ENCODE results near the gene TLCD3A. TPM values are rescaled to one million over a fixed set of nuclear protein-coding genes. Genes with fewer than 3 reads are reported as not detected.

TLCD3A gene
- total and polyA plus RNA-seq, 5 donors = 1.7 to 5.0 (median 3.4) TPM

DNA sequence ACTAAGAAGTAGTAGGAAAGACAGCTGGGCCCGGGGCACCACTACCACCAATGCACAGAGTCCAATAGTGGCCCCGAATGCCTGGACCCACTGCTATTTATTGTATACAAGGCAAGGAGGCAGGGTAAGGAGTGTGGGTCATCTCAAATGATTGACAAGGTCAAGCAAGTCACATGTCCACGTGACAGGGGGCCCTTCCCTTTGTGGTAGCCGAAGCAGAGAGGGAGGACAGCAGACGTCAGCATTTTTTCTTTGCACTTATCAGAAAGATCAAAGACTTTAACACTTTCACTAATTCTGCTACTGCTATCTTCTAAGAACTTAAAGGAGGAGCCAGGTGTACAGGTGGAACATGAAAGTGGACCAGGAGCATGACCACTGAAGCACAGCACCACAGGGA, 24.3 kb upstream of the TLCD3A start:
- no peak overlapping the region for H3K4me3 ChIP-seq (ENCODE audit: low read length)
- no peak overlapping the region for H3K27ac ChIP-seq (ENCODE audit: low read length)
- no peak for DNase-seq
- ATAC-seq = no peak
- no peaks in the 10 kb centered on the region for H3K27me3 ChIP-seq (ENCODE audit: control insufficient read depth, insufficient read depth)
- intact Hi-C loops (cut with DNase I) = no loop called here
- 71% methylated on average over 5 of the region's 5 CpGs for WGBS
- H3K9me3 ChIP-seq (ENCODE audit: control insufficient read depth, low read length) = no peaks in the 10 kb centered on the region
- H3K4me1 ChIP-seq (ENCODE audit: control insufficient read depth, insufficient read depth, low read length) = peaks cover 2% of the 10 kb centered on the region

DNA sequence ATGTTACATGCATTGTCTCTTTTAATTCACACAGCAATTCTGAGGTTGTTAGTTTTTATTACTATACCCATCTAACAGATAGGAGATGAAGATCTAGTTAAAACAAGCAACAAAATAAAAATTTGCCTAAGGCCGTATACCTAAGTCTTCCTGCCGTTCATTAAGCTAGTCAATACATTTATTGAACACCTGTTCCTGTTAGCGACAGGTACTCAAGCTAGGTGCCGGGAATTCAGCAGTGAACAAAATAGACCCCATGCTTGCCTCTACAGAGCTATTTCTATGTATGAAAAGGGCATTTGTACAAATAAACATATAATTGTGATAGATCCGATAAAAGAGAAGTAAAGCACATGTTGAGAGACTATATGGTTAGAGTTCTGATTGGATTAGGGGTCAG, 14.3 kb upstream of the TLCD3A start:
- DNase-seq (no peak), ATAC-seq (no peak)
- no peak overlapping the region for H3K4me3 ChIP-seq (ENCODE audit: low read length)
- WGBS = 92% methylated on average over 5 of the region's 5 CpGs
- no peaks in the 10 kb centered on the region for H3K9me3 ChIP-seq (ENCODE audit: control insufficient read depth, low read length)
- no peak overlapping the region for H3K27ac ChIP-seq (ENCODE audit: low read length)
- H3K27me3 ChIP-seq (ENCODE audit: control insufficient read depth, insufficient read depth) = no peaks in the 10 kb centered on the region
- no peaks in the 10 kb centered on the region for H3K4me1 ChIP-seq (ENCODE audit: control insufficient read depth, insufficient read depth, low read length)
- intact Hi-C loops (cut with DNase I) = no loop called here

DNA sequence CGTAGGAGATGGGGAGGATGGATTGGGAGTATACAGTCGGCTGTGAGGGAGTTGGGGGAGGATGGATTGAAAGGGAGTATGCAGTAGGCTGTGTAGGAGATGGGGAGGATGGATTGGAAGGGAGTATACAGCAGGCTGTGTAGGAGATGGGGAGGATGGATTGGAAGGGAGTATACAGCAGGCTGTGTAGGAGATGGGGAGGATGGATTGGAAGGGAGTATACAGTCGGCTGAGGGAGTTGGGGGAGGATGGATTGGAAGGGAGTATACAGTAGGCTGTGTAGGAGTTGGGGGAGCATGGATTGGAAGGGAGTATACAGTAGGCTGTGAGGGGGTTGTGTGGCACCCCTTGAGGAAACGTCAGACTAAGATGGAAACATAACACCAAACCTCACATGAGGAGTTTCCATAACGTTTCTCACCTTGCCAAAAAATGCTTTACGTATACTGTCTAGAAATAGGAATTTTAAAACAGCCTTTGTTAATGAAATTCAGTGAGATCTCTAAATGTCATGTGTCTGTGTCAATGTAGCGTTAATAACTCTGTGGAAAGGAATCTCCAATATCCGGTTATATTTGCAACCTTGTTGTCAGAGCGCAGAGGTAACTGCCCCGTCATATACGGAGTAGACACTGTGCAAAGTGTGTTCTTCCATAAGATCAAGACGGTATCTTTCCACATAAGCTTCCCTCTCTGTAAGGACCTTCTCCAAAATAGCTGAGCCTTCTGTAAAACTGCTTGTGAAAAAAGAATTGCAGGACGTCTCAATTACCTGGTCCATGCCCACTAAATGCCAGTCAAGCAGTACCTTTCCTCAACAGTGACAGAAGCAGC, 11.5 kb upstream of the TLCD3A start:
- H3K9me3 ChIP-seq (ENCODE audit: control insufficient read depth, low read length) = no peaks in the 10 kb centered on the region
- no peak overlapping the region for H3K27ac ChIP-seq (ENCODE audit: low read length)
- no peak overlapping the region for H3K4me3 ChIP-seq (ENCODE audit: low read length)
- intact Hi-C loops (cut with DNase I) = no loop called here
- no peak for DNase-seq
- H3K4me1 ChIP-seq (ENCODE audit: control insufficient read depth, insufficient read depth, low read length) = no peaks in the 10 kb centered on the region
- 81% methylated on average over 13 of the region's 13 CpGs for WGBS
- ATAC-seq = no peak
- no peaks in the 10 kb centered on the region for H3K27me3 ChIP-seq (ENCODE audit: control insufficient read depth, insufficient read depth)

DNA sequence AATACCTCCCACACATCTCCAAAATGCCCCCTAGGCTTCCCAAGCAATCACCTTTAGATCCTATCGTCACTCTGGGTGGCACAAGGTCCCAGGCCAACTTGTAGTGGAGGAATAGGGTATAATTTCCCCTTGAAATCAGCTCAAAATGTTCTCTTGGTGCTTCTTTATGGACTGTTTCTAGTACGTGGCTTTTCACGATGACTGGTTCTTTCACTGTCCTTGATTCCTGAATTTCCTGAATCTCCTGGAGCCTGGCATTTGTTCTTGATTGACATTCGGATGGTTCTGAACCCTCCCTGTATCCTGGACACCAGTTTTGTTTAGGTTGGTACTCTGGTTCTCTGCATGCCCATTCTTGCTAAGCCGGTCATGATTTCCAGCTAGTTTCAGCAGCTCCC, 10.9 kb upstream of the TLCD3A start:
- no peak overlapping the region for H3K4me3 ChIP-seq (ENCODE audit: low read length)
- WGBS = 79% methylated on average over 5 of the region's 5 CpGs
- DNase-seq (no peak), ATAC-seq (no peak)
- H3K27me3 ChIP-seq (ENCODE audit: control insufficient read depth, insufficient read depth) = no peaks in the 10 kb centered on the region
- no peaks in the 10 kb centered on the region for H3K4me1 ChIP-seq (ENCODE audit: control insufficient read depth, insufficient read depth, low read length)
- no peaks in the 10 kb centered on the region for H3K9me3 ChIP-seq (ENCODE audit: control insufficient read depth, low read length)
- H3K27ac ChIP-seq (ENCODE audit: low read length) = no peak overlapping the region
- intact Hi-C loops (cut with DNase I) = no loop called here

DNA sequence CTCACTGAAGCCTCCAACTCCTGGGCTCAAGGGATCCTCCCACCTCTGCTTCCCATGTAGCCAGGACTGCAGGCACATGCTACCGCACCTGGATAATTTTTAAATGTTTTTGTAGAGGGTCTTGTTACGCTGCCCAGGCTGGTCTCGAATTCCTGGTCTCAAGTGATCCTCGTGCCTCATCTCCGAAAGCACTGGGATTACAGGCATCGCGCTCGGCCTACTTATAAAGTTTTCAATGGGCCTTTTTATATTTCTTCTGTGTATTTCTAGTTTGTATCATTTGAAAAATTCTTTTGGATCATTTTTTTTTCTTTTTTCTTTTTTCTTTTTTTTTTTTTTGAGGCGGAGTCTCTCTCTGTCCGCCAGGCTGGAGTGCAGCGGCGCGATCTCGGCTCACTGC, 7.3 kb upstream of the TLCD3A start:
- intact Hi-C loops (cut with DNase I) = no loop called here
- Histone ChIP-seq H3K4me1 (ENCODE audit: control insufficient read depth, insufficient read depth, low read length) (no peaks in the 10 kb centered on the region), H3K9me3 (ENCODE audit: control insufficient read depth, low read length) (no peaks in the 10 kb centered on the region), H3K4me3 (ENCODE audit: low read length) (no peak overlapping the region), H3K27ac (ENCODE audit: low read length) (no peak overlapping the region), H3K27me3 (ENCODE audit: control insufficient read depth, insufficient read depth) (no peaks in the 10 kb centered on the region)
- WGBS = 97% methylated on average over 14 of the region's 14 CpGs
- DNase-seq (no peak), ATAC-seq (no peak)

DNA sequence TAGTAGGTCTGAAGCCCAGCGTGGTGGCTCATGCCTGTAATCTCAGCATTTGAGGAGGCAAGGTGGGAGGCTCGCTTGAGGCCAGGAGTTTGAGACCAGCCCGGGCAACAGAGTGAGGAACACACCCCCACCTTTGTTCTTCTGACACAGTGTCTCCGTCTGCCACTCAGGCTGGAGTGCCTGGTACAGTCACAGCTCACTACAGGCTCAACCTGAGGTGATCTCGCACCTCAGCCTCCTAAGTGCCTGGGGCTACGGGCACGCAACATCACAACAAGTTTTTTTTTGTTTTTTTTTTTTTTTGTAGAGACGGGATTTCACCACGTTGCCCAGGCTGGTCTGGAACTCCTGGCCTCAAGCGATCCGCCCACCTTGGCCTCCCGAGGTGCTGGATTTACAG, 6.7 kb upstream of the TLCD3A start:
- Histone ChIP-seq H3K4me1 (ENCODE audit: control insufficient read depth, insufficient read depth, low read length) (no peaks in the 10 kb centered on the region), H3K27me3 (ENCODE audit: control insufficient read depth, insufficient read depth) (no peaks in the 10 kb centered on the region), H3K27ac (ENCODE audit: low read length) (no peak overlapping the region), H3K9me3 (ENCODE audit: control insufficient read depth, low read length) (no peaks in the 10 kb centered on the region), H3K4me3 (ENCODE audit: low read length) (no peak overlapping the region)
- DNase-seq (no peak), ATAC-seq (no peak)
- intact Hi-C loops (cut with DNase I) = no loop called here
- WGBS = 84% methylated on average over 12 of the region's 12 CpGs

DNA sequence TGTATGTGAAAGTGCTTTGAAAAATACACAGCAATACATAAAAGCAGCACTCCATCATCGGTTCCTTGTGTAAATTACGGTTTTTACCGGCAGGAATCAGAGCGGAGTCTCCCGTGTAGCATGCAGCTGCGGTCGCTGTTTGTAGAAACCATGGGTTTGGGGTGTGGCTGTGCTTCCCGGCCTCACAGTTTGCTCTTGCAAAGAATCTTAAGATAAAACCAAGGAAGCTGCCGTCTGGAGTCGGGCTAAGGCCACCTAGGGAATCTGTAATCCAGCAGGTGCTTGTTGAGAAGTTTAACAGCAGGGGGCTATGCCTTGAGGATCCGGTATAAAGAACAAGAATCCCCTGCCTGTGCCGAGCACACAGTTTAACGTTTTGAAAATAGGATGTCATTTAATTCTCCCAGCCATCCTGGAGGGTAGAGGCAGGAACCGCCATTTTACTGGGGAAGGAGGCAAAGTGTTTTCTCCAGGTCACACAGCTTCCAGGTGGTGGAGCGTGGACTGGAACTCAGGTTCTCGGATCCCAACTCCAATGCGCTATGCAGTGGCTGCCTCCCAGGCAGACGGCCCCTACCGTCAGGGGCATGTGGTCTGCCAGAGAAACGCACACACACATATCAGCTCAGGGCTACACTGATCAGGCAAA, 6.0 kb upstream of the TLCD3A start:
- intact Hi-C loops (cut with DNase I) = no loop called here
- ATAC-seq = no peak
- no peak overlapping the region for H3K27ac ChIP-seq (ENCODE audit: low read length)
- WGBS = 63% methylated on average over 20 of the region's 20 CpGs
- H3K27me3 ChIP-seq (ENCODE audit: control insufficient read depth, insufficient read depth) = no peaks in the 10 kb centered on the region
- H3K4me3 ChIP-seq (ENCODE audit: low read length) = no peak overlapping the region
- H3K9me3 ChIP-seq (ENCODE audit: control insufficient read depth, low read length) = no peaks in the 10 kb centered on the region
- no peaks in the 10 kb centered on the region for H3K4me1 ChIP-seq (ENCODE audit: control insufficient read depth, insufficient read depth, low read length)
- no peak for DNase-seq

DNA sequence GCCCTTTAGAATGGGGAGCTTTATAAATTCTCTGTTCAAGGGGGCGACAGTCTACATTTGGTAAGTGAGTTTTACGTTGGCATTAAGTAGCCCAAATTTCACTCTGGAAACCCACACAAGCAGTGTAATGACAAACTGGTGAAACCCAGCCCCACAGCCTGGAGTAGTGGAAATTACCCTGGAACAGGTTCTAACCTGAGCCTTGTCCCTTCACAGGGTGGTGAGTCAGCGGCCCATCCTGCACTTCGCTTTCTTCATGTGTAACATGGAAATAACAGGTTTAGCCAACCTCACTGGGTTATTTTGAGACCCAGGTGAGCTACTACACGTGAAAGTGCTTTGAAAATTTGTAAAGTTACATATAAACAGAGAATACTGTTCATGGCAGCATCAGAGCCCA, 3.5 kb upstream of the TLCD3A start:
- DNase-seq (no peak), ATAC-seq (no peak)
- Histone ChIP-seq H3K27ac (ENCODE audit: low read length) (no peak overlapping the region), H3K27me3 (ENCODE audit: control insufficient read depth, insufficient read depth) (no peaks in the 10 kb centered on the region), H3K4me3 (ENCODE audit: low read length) (no peak overlapping the region), H3K9me3 (ENCODE audit: control insufficient read depth, low read length) (no peaks in the 10 kb centered on the region), H3K4me1 (ENCODE audit: control insufficient read depth, insufficient read depth, low read length) (no peaks in the 10 kb centered on the region)
- 84% methylated on average over 5 of the region's 5 CpGs for WGBS
- intact Hi-C loops (cut with DNase I) = no loop called here

DNA sequence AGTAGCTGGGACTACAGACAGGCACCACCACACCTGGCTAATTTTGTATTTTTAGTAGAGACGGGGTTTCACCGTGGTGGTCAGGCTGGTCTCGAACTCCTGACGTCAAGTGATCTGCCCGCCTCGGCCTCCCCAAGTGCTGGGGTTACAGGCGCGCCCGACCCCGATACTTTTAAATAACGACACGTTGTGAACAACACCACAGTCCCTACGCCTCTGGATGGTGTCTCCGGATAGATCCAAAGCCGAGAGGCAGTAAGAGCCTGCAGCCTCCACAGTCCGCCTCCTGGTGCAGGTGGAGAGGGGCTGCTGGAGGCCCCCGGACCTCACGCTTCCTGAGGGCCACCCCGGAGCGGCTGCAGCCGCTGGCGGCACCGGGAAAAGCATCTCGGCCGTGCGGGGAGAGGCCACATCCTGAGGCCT, 741 bp upstream of the TLCD3A start:
- WGBS = 10% methylated on average over 26 of the region's 26 CpGs
- peak in 1 of 2 donors; percentile 30 for ATAC-seq
- peak overlapping the region; percentile 69 for H3K4me3 ChIP-seq (ENCODE audit: low read length)
- H3K27me3 ChIP-seq (ENCODE audit: control insufficient read depth, insufficient read depth) = no peaks in the 10 kb centered on the region
- no peak for DNase-seq
- no peaks in the 10 kb centered on the region for H3K9me3 ChIP-seq (ENCODE audit: control insufficient read depth, low read length)
- H3K27ac ChIP-seq (ENCODE audit: low read length) = no peak overlapping the region
- no peaks in the 10 kb centered on the region for H3K4me1 ChIP-seq (ENCODE audit: control insufficient read depth, insufficient read depth, low read length)
- intact Hi-C loops (cut with DNase I) = no loop called here

DNA sequence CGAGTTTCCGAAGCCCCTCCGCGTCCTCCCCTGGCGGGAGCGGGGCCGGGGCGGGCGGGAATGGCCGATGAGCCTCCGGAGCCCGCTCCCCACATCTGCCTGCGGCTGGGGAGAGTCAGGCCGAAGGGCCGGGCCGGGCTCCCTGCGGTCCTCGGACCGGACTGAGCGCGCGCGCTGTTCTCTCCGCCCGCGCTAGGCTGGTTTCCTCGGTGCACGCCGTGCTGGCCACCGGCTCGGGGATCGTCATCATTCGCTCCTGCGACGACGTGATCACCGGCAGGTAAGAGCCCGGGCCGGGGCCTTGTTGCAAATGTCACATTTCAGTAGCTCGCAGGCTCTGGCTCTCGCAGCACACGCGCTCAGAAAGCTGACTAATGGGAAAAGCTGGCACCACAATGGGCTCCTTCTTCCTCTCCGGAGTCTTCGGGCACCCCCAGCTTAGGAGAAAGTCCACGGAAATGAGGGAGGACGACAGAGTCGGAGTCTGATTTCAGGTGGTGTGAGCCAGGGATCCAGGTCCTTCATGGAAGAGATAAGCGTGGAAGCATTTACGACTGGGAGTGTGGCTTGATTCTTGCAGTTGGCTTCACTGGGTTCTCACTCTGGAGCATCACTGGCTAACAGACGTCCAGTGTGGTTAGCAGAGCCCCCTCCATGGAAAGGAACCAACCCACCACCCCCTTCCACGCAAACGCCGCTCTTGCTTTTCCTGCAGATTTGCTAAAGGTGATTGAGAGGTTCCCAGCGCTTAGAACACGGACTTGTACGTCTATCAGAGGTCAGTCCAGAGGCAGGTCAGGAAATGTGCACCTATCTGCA, 715 bp downstream of the TLCD3A start:
- intact Hi-C loops (cut with DNase I) = no loop called here
- no peaks in the 10 kb centered on the region for H3K9me3 ChIP-seq (ENCODE audit: control insufficient read depth, low read length)
- peak; percentile 59 to 72 for ATAC-seq
- peak overlapping the region; percentile 69 for H3K4me3 ChIP-seq (ENCODE audit: low read length)
- WGBS = 6% methylated on average over 57 of the region's 57 CpGs
- H3K27ac ChIP-seq (ENCODE audit: low read length) = no peak overlapping the region
- H3K4me1 ChIP-seq (ENCODE audit: control insufficient read depth, insufficient read depth, low read length) = no peaks in the 10 kb centered on the region
- DNase-seq = peak in 2 of 3 donors; percentile 44 to 61
- H3K27me3 ChIP-seq (ENCODE audit: control insufficient read depth, insufficient read depth) = no peaks in the 10 kb centered on the region

DNA sequence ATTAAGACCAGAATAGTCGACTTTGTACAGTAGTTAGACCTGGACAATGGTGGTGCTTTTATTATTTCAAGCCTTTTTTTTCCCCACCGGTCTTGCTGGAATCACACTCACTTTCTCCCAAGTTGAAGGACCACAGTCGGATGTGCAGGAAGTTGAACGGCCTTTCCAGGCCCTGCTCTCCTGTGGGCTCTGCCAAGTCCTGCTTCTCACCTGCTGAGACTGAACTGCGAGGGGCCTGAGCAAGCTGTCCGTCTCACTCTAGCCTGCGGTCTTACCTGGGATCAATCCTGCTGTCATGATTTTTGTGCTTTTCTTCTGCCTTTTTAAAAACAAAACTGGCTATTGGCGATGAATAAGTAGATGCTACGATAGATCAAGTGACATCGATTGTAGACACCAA, 1.3 kb downstream of the TLCD3A start:
- 71% methylated on average over 10 of the region's 10 CpGs for WGBS
- H3K4me1 ChIP-seq (ENCODE audit: control insufficient read depth, insufficient read depth, low read length) = no peaks in the 10 kb centered on the region

More for the DNA sequence above, 1.3 kb downstream of the TLCD3A start:
- no peaks in the 10 kb centered on the region for H3K9me3 ChIP-seq (ENCODE audit: control insufficient read depth, low read length)
- H3K27ac ChIP-seq (ENCODE audit: low read length) = no peak overlapping the region
- no peaks in the 10 kb centered on the region for H3K27me3 ChIP-seq (ENCODE audit: control insufficient read depth, insufficient read depth)
- intact Hi-C loops (cut with DNase I) = no loop called here
- H3K4me3 ChIP-seq (ENCODE audit: low read length) = no peak overlapping the region
- DNase-seq (no peak), ATAC-seq (no peak)

Measured in right cardiac atrium (tissue), 5 donors.